Fibroblast of lung (primary cell): Measurements from ENCODE around the gene ZNF549.

Source experiments
- EZH2 ChIP-seq: IDR thresholded peaks from 2 replicates; pipeline ENCODE4 v1.5.1; 2012; ENCODE audit warnings: low read length, control low read depth, mild to moderate bottlenecking; ENCODE audit errors: missing control alignments
- TF ChIP-seq, protein P1 (sequence below), 2 donors: IDR thresholded peaks in 1 of 2; conservative IDR thresholded peaks in 1 of 2; 1 replicate in 1 of 2; 2 replicates in 1 of 2; pipeline ENCODE4 v1.5.1; 2011 to 2012; ENCODE audit warnings: low read length in 2 of 2, control low read depth in 1 of 2, inconsistent platforms in 1 of 2, low read depth in 1 of 2, mild to moderate bottlenecking in 1 of 2

DNA sequence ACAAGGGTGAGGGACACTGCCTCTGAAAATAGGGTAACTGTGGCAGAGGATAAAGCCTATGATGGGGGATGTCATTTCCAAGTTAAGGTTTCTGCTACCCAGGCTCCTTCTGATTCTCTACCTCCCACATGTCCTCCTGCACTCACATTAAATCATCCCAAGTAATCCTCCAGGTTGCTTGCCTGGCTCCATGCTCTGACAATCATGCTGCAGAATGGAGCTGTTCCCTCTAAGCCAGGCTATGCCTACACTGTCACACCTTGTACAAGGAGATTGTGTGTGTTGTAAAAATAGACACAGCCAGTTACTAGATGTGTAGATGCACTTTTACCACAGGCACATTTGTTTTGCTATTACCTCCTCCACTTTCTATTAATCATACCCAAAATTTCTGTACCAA, 43.6 kb downstream of the ZNF549 start:
- TF ChIP-seq, protein P1, sequence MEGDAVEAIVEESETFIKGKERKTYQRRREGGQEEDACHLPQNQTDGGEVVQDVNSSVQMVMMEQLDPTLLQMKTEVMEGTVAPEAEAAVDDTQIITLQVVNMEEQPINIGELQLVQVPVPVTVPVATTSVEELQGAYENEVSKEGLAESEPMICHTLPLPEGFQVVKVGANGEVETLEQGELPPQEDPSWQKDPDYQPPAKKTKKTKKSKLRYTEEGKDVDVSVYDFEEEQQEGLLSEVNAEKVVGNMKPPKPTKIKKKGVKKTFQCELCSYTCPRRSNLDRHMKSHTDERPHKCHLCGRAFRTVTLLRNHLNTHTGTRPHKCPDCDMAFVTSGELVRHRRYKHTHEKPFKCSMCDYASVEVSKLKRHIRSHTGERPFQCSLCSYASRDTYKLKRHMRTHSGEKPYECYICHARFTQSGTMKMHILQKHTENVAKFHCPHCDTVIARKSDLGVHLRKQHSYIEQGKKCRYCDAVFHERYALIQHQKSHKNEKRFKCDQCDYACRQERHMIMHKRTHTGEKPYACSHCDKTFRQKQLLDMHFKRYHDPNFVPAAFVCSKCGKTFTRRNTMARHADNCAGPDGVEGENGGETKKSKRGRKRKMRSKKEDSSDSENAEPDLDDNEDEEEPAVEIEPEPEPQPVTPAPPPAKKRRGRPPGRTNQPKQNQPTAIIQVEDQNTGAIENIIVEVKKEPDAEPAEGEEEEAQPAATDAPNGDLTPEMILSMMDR (conservative IDR thresholded peaks at IDR 0.05 in 1 of 2, IDR thresholded peaks at IDR 0.05 in 1 of 2; ENCODE audit: low read depth in 1 of 2, low read length in 2 of 2) = no peak
- TF ChIP-seq EZH2 = no peak
